HUES6 (cell line): ENCODE results near the gene GPD2.

ENCODE experiments used
- H3K27ac ChIP-seq: 2 replicates; pipeline ENCODE4 v1.7.0; 2013; ENCODE audit warnings: low read depth, mild to moderate bottlenecking, low read length, inconsistent platforms
- H3K27me3 ChIP-seq: 2 replicates; pipeline ENCODE4 v1.6.1; 2013; ENCODE audit warnings: low read length; ENCODE audit not compliant: control insufficient read depth, insufficient read depth
- H3K36me3 ChIP-seq: 2 replicates; pipeline ENCODE4 v1.6.1; 2013; ENCODE audit warnings: low read length; ENCODE audit not compliant: control insufficient read depth, insufficient read depth
- H3K4me1 ChIP-seq: 2 replicates; pipeline ENCODE4 v1.6.1; 2013; ENCODE audit warnings: low read length; ENCODE audit not compliant: control insufficient read depth, insufficient read depth
- H3K4me3 ChIP-seq: 2 replicates; pipeline ENCODE4 v1.5.1; 2013; ENCODE audit warnings: low read depth, low read length
- H3K9ac ChIP-seq: one replicate; pipeline ENCODE4 v1.6.1; 2013; ENCODE audit warnings: mild to moderate bottlenecking, low read length
- H3K9me3 ChIP-seq: 2 replicates; pipeline ENCODE4 v1.6.1; 2013; ENCODE audit warnings: low read depth, low read length; ENCODE audit not compliant: control insufficient read depth, insufficient read depth

The GPD2 gene

DNA sequence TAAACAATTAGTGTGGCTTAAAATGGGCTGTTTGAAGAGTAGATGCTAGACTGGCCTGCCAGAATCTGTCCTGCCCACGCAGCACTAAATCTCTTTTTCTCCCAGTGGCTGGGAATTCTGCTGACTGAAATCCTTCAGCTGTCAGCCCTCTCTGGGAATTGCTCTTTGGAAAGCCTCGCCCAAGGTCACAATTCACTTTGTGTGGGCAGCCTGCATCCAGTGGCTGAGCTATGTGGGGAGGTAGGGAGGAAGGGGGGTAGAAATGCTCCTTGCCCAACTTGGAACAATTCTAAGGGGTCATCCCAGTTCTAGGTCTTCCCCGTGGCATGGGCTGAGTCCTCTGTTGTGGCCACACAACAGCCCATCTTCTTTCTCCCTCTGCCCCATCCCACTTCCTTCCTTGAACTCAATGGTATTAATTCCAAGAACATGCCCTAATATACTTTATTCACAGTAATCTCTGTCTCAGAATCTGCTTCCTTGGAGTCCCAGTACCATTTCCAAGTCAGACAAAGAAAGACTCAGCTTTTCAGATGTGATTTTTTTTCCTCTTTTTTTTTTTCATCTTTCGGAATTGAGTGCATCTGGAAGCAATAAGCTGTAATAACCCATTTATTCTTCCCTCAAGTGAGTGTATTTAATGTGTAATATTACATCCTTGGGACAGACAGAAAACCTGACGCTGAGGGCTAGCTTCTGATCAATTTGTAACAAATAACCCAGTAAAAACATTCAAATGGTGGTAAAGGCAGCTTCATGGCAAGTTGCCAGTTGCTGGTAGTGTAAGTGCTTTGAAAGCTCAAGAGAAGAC, 189.4 kb downstream of the GPD2 start:
- Histone ChIP-seq H3K36me3 (no peaks in the 10 kb centered on the region), H3K27me3 (no peaks in the 10 kb centered on the region), H3K9me3 (peaks cover 9% of the 10 kb centered on the region), H3K4me3 (no peak overlapping the region), H3K4me1 (peaks cover 17% of the 10 kb centered on the region), H3K27ac (no peak overlapping the region), H3K9ac (no peak overlapping the region)

DNA sequence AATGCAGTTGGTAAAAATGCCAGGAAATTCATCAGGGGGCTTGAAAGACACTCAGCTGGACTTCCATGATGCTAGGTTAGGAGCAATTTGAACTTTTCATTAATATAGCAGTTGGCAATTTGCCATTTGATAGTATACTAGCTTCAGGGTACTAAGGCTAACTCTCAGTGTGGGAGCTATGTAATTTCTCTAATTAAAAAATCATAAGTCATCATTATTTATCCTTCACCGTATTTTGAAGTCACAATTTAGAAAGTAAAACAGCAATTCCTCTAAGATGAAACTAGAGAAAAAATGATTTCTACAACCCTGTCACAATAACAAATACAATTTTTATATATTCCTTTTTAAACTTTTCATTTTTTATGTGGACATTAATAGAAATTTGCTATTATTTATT, 190.8 kb downstream of the GPD2 start:
- Histone ChIP-seq H3K36me3 (no peaks in the 10 kb centered on the region), H3K4me3 (no peak overlapping the region), H3K27ac (no peak overlapping the region), H3K27me3 (no peaks in the 10 kb centered on the region), H3K9ac (no peak overlapping the region), H3K9me3 (peaks cover 4% of the 10 kb centered on the region; the same call in 1 of the 2 replicates), H3K4me1 (peaks cover 25% of the 10 kb centered on the region)

DNA sequence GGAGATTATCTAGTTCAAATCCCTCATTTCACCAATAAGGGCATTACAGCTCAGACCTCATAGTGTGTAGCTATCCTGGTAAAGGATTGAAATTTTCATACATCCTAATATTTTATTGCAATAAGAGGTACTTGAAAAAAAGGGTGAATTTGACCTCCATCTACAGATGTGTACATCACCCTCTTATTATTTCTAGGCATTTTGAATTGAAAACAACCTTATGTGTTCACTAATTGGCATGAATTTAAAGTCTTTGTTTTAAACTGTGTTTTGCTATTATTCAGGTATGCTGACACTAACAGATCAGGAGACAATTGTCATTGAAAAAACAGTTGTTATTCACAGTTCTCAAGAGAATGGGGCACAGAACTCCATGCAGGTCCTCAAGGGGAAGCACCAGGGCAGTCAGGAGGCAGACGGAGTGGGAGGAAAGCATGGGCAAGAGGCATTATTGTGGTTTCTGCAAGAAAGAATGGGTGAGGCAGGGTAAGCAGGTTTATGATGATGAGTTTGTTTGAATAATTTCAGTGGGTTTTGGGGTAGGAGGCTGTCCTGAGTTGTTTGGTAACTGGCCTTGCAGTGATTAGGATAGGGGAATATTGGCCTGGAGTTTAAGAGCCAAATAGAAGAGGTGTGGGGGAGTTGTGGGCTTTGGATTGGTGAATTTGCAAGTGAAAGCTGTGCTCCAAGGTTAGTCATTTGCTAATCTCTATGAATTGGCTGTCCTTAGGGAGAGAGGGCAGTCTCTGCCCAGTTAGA, 194.6 kb downstream of the GPD2 start:
- no peaks in the 10 kb centered on the region for H3K9me3 ChIP-seq
- H3K4me1 ChIP-seq: peaks cover 40% of the 10 kb centered on the region
- H3K4me3 ChIP-seq: peak overlapping the region; percentile 49
- H3K27ac ChIP-seq: peak overlapping the region; percentile 94
- H3K9ac ChIP-seq: peak overlapping the region; percentile 73
- no peaks in the 10 kb centered on the region for H3K36me3 ChIP-seq
- H3K27me3 ChIP-seq: no peaks in the 10 kb centered on the region

DNA sequence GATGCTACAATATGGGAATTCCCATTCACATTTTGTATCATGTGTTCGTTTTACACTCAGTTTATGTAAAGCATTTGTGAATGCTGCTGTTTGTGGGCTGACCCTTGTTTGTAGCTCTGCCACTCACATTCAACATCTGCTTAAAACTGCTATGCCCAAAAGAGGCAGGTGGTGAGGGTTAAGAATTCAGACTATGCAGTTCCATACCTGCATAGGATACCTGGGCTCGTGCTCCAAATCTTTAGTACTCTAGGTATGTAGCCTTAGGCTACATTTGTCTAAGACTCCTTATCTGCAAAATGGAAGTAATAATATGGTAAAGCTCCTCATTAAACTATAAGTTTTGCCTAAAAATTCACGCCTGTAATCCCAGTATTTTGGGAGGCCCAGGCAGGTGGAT, 199.5 kb downstream of the GPD2 start:
- H3K27me3 ChIP-seq: no peaks in the 10 kb centered on the region
- no peaks in the 10 kb centered on the region for H3K9me3 ChIP-seq
- no peaks in the 10 kb centered on the region for H3K36me3 ChIP-seq
- no peak overlapping the region for H3K27ac ChIP-seq
- H3K9ac ChIP-seq: no peak overlapping the region
- H3K4me3 ChIP-seq: no peak overlapping the region
- peaks cover 23% of the 10 kb centered on the region for H3K4me1 ChIP-seq
